ENCODE data around the gene NELFA. TPM values are rescaled to one million over a fixed set of nuclear protein-coding genes. Genes with fewer than 3 reads are reported as not detected.

Gene NELFA
- total RNA-seq, 2 donors from 2014 or later, result 29.5 to 53.3 TPM

- no peaks in the 10 kb centered on the region for H3K36me3 ChIP-seq
- intact Hi-C loops (cut with DNase I), result no loop called here
- no peaks in the 10 kb centered on the region for H3K4me1 ChIP-seq (replicated peaks)
- no peak for TF ChIP-seq POLR2AphosphoS5 (IDR thresholded peaks at IDR 0.05)
- no peak for TF ChIP-seq CTCF (IDR thresholded peaks at IDR 0.05)
- no peak for TF ChIP-seq POLR2A (IDR thresholded peaks at IDR 0.05)
- H3K9me3 ChIP-seq, result no peaks in the 10 kb centered on the region
- no peak overlapping the region for H3K27ac ChIP-seq
- no peak overlapping the region for H3K4me3 ChIP-seq
- peaks cover 13% of the 10 kb centered on the region for H3K27me3 ChIP-seq (replicated peaks; ENCODE audit: insufficient read depth)
- WGBS, result 72% methylated on average over 7 of the region's 7 CpGs
- DNase-seq (ENCODE audit: low spot score), result no peak
Measured at GRCh38 chr4:2049811-2050210, 41.0 kb upstream of the NELFA start.

- Histone ChIP-seq H3K27me3 (replicated peaks; ENCODE audit: insufficient read depth) (peaks cover 13% of the 10 kb centered on the region), H3K27ac (no peak overlapping the region), H3K4me3 (no peak overlapping the region), H3K9me3 (no peaks in the 10 kb centered on the region), H3K36me3 (no peaks in the 10 kb centered on the region), H3K4me1 (replicated peaks) (no peaks in the 10 kb centered on the region)
- TF ChIP-seq POLR2AphosphoS5 (IDR thresholded peaks at IDR 0.05), result no peak
- TF ChIP-seq CTCF (IDR thresholded peaks at IDR 0.05), result no peak
- TF ChIP-seq POLR2A (IDR thresholded peaks at IDR 0.05), result no peak
- no peak for DNase-seq (ENCODE audit: low spot score)
- 94% methylated on average over 7 of the region's 7 CpGs for WGBS
- intact Hi-C loops (cut with DNase I), result no loop called here
Measured at GRCh38 chr4:2049381-2049780, 40.6 kb upstream of the NELFA start.

- H3K4me1 ChIP-seq (replicated peaks), result no peaks in the 10 kb centered on the region
- DNase-seq (ENCODE audit: low spot score), result no peak
- no peak overlapping the region for H3K4me3 ChIP-seq
- peaks cover 13% of the 10 kb centered on the region for H3K27me3 ChIP-seq (replicated peaks; ENCODE audit: insufficient read depth)
- H3K36me3 ChIP-seq, result no peaks in the 10 kb centered on the region
- H3K27ac ChIP-seq, result no peak overlapping the region
- TF ChIP-seq POLR2AphosphoS5 (IDR thresholded peaks at IDR 0.05), result no peak
- no peak for TF ChIP-seq POLR2A (IDR thresholded peaks at IDR 0.05)
- TF ChIP-seq CTCF (IDR thresholded peaks at IDR 0.05), result no peak
- WGBS, result 93% methylated on average over 8 of the region's 8 CpGs
- intact Hi-C loops (cut with DNase I), result no loop called here
- no peaks in the 10 kb centered on the region for H3K9me3 ChIP-seq
Measured at GRCh38 chr4:2048831-2049230, 40.1 kb upstream of the NELFA start.

GRCh38 chr4:2047781-2048581, 39.2 kb upstream of the NELFA start:
- TF ChIP-seq POLR2AphosphoS5 (IDR thresholded peaks at IDR 0.05), result no peak
- no peak for TF ChIP-seq CTCF (IDR thresholded peaks at IDR 0.05)
- TF ChIP-seq POLR2A (IDR thresholded peaks at IDR 0.05), result no peak
- Histone ChIP-seq H3K4me1 (replicated peaks) (no peaks in the 10 kb centered on the region), H3K27me3 (replicated peaks; ENCODE audit: insufficient read depth) (peaks cover 13% of the 10 kb centered on the region), H3K9me3 (no peaks in the 10 kb centered on the region), H3K36me3 (no peaks in the 10 kb centered on the region), H3K4me3 (no peak overlapping the region), H3K27ac (no peak overlapping the region)
- DNase-seq (ENCODE audit: low spot score), result no peak
- intact Hi-C loops (cut with DNase I), result no loop called here
- WGBS, result 89% methylated on average over 25 of the region's 25 CpGs
